Adrenal gland (tissue), 5 donors: Measurements from ENCODE around the gene UMOD.

Experiments
- POLR2A ChIP-seq, 2 donors: fragments of 450-650 bp; IDR thresholded peaks; one replicate each; pipeline ENCODE4 v1.6.1; 2017; ENCODE audit warnings: antibody characterized with exemption in 2 of 2, mild to moderate bottlenecking in 2 of 2, moderate library complexity in 1 of 2
- TF ChIP-seq, protein P1 (sequence below), 6 experiments: fragments of 450-650 bp in 4 of 6; fragments of 200-600 bp in 2 of 6; sonication (generic) in 1 of 6; IDR thresholded peaks; 1 replicate in 5 of 6; 2 replicates in 1 of 6; pipeline versions ENCODE4 v1.5.1 to v1.8.0; 2016 to 2021; ENCODE audit warnings: antibody characterized with exemption in 6 of 6, mild to moderate bottlenecking in 2 of 6, moderate library complexity in 1 of 6
- donor health status: DM: no; HTN: no; CAD: no.

DNA sequence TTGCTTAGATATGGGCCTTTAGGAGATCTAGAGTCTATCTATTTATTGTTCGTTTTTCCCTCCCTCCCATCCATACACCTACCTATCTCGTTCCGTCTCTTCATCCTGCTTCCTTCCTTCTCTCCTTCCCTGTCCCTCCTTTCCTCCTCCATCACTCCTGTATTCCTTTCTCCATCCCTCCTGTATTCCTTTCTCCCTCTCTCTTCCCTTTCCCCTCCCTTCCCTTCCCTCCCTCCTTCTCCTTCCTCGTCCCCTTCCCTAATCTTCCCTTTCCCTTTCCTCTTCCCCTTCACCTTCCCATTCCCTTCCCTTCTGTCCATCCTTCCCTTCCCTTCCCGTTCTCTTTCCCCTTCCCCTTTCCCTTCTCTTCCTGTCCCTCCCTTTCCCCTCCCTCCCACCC is 35.8 kb downstream of the UMOD start:
- TF ChIP-seq, protein P1, sequence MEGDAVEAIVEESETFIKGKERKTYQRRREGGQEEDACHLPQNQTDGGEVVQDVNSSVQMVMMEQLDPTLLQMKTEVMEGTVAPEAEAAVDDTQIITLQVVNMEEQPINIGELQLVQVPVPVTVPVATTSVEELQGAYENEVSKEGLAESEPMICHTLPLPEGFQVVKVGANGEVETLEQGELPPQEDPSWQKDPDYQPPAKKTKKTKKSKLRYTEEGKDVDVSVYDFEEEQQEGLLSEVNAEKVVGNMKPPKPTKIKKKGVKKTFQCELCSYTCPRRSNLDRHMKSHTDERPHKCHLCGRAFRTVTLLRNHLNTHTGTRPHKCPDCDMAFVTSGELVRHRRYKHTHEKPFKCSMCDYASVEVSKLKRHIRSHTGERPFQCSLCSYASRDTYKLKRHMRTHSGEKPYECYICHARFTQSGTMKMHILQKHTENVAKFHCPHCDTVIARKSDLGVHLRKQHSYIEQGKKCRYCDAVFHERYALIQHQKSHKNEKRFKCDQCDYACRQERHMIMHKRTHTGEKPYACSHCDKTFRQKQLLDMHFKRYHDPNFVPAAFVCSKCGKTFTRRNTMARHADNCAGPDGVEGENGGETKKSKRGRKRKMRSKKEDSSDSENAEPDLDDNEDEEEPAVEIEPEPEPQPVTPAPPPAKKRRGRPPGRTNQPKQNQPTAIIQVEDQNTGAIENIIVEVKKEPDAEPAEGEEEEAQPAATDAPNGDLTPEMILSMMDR (IDR thresholded peaks at IDR 0.05), result no peak
- TF ChIP-seq POLR2A (IDR thresholded peaks at IDR 0.05), result no peak
